GM19023 (cell line): ENCODE measurements around the gene KLHL11.
"Not testable (repeated sequence)": the region's sequence is repeated elsewhere in the genome, so short reads cannot be mapped to it uniquely, and the experiment has no call there.

Source experiments
- ATAC-seq: cut with Tn5 transposase; IDR thresholded peaks from one replicate; pipeline ENCODE4 v1.9.1; 2021; ENCODE audit warnings: mild to moderate bottlenecking, moderate library complexity; ENCODE audit not compliant: unreplicated experiment

The KLHL11 gene

DNA sequence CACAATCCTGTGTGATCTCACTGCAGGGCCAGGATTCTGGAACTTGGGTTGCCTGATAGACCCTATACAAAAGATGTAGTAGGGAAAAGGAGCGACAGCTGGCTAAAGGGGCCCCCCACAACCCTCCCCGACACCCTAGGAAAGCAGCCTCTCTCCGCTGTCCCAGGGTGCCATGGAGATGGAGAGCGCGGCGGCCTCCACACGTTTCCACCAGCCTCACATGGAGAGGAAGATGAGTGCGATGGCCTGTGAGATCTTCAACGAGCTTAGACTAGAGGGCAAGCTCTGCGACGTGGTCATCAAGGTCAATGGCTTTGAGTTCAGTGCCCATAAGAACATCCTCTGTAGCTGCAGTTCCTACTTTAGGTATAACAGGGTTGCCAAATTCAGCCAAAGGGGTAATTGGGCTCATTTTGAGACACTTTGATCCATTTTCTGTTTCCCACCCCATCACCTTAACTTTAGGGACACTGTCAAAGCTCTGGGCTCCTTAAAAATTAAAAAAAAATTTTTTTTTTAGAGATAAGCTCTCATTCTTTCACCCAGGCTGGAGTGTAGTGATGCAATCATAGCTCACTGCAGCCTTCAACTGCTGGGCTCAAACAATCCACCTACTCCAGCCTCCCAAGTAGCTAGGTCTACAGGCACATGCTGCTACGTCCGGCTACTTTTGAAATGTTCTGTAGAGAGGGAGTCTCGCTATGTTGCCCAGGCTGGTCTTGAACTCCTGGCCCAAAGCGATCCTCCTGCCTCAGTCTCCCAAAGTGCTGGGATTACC is 27.3 kb downstream of the KLHL11 start, which contains the start of gene KLHL10:
KLHL10 (plus strand) TSS at position 65 of the 778 bp plus-strand sequence; CDS start at position 173, 108 bp downstream.
- ATAC-seq = no peak

DNA sequence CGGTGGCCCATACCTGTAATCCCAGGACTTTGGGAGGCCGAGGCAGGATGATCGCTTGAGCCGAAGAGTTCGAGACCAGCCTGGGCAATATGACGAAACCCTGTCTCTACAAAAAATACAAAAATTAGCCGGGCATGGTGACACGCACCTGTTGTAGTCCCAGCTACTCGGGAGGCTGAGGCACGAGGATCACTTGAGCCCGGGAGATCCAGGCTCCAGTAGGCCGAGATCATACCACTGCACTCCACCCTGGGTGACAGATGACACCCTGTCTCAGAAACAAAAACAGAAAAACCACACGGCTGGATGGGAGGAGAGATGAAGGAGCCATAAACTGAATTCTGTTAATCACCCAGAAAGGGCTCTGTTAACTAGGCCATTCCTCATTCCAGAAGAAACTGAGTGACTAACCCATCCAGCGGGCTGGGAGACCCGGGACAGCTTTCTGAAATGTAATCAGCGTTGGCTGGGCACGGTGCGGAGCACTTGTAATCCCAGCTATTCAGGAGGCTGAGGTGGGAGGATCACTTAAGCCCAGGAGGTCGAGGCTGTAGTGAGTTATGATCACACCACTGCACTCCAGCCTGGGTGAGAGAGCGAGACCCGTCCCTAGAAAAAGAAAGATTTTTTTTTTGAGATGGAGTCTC is 28.6 kb downstream of the KLHL11 start:
- ATAC-seq = no peak

DNA sequence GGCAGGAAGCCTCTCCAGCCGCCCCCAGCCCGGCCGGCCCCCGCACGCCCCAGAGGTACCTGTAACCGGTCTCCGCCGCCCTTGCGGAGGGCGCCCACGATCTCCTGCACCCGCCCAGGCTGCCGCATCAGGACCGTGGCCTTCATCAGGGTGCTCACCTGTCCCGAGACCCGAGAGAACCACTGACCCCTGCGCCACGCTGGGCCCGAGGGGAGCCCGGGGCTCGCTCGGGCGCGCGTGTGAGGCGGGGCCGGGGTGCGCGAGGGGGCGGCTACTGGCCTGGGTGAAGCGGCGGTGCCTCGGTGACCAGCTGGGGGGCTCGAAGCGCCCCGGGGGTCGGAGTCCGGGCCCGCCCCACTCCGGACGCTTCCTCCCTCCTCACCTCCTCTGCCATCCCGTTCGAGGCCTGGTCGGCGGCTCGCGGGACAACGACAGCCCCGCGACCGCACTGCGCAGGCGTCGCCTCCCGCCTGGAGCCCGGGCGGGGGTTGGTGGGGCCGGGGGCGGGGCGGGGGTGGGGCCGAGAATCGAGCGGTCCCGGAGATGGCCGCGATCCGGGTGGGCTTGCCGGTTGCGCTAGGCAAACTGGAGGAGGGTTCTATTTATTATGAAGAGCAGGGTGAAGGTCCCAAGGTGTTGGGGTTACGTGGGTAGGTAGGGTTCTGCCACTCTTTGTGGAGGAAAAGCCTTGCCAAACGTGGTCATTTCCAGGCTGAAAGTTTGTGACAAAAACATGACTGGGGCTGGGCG is 29.2 kb downstream of the KLHL11 start, which contains the start of gene NT5C3B:
NT5C3B (minus strand) TSS at position 433 of the 750 bp plus-strand sequence; CDS start at position 394, 39 bp downstream.
- peak; percentile 64 for ATAC-seq

DNA sequence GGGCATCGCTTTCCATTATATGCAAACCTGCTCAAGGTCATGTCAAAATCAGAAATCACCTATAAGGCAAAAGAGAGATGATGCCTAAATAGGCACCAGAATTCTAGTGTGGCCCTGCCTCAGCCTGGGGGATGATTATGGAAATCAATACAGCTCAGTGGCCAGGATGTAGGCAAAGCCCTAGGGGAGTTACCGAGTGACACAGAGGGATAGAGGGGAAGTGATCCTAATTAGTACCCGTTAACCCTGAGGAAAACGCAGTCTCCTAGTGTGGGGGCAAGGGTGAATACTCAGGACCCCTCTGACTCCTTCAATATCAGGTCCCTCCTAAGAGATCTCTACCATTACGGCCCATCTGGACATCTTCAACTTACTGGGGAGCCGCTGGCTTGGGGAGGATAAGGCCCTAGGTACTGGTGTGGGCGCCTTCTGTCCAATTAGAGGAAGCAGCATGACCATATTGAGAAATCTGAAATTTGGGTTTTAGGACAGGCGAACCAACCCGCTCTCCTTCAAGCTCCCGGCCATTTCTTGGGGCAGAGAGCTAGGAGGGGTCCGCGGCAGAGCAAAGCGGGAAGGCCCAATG is 29.9 kb downstream of the KLHL11 start:
- peak; percentile 29 for ATAC-seq

DNA sequence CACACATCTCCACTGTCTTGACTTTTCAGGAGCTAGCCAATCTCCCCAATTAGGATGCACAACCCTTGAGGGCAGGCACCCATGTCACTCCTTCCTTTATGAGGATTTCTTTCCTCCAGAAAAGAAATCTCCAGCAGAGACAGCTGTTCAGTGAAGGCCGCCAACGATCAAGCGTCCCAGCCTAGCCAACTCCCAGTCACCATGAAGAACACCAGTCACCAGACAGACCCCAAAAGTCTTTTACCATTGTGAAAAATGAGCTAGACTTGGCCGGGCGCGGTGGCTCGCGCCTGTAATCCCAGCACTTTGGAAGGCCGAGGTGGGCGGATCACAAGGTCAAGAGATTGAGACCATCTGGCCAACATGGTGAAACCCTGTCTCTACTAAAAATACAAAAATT is 35.3 kb downstream of the KLHL11 start:
- not testable (repeated sequence) for ATAC-seq

DNA sequence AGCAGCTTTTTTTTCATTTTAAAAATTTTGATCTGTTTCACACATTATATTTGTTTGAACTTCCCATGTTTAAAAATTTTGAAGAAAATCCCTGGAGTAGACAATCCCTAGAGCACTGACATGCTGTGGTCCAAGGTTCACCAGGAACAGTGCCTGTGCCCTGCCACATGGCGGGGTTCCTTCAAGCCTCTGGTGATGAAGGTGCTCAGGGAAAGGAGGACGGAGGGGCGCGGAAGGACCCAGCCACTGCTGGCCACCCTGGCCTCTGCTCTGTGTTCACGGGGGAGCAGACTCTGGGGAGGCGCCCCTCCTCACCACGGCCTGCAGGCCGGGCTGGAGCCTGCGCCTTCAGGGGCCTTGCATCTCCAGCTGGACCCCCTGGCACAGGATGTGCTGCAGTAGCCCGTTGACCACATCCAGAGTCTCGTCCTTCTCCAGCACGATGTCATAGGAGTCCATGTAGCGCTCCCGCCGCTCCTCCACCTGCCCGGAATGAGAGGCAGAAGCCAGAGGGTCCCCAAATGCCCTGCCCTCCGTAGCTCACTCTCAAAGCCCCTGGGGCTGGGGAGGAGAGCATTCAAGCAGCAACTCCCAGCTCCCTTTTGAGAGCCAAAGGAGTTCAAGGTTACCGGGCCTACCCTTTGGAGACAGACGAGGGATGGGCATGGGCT is 39.9 kb downstream of the KLHL11 start:
- ATAC-seq = no peak

DNA sequence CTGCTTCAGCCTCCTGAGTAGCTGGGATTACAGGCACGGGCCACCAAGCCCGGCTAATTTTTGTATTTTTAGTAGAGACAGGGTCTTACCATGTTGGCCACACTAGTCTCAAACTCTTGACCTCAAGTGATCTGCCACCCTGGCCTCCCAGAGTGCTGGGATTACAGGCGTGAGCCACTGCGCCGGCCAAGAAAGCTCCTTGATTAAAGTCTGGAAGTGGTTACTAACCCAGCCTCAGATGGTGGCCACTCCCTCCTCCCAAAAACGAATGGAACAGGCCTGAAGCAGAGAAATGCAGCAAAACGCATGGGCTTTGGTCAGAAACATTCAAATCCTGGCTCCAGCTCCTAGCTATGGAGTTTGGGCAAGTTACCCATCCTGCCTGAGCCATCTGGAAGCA is 41.1 kb downstream of the KLHL11 start:
- ATAC-seq = no peak

DNA sequence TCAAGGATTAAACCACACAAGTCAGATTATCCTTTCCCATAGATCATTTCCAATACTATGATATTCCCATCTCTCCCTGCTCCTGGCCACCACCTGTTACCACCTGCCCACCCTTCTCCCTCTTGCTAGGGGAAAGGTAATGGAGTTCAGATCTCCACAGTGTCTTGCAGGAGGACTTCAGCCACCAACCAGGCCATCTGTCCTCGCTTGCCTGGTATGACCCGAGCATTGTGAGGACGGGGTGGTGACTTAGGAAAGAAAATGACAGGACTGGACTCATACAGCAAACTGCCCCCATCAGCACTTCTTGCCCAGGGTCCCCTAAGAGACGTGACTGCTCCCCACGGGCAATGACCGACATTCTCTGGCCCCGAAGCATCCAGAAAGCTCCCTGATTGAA is 41.6 kb downstream of the KLHL11 start:
- ATAC-seq = no peak

DNA sequence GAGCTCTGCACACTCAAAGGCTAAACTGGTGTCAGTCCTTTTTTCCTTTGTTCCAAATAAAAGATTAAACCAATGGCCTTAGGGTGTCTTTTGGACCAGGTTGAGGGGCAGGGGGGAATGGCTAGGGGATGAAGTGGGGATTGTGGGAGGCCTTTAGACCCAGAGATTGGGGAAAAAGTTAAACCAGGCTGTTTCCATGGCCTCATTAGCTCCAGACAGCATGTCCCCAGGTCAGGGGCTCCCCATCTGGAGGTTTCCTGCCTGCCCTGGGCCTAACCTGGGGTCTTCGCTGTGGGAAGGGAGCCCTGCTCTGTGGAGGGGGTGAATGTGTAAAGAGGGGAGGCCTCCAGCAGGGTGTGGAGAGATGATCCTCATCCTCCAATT is 42.1 kb downstream of the KLHL11 start:
- ATAC-seq = no peak

DNA sequence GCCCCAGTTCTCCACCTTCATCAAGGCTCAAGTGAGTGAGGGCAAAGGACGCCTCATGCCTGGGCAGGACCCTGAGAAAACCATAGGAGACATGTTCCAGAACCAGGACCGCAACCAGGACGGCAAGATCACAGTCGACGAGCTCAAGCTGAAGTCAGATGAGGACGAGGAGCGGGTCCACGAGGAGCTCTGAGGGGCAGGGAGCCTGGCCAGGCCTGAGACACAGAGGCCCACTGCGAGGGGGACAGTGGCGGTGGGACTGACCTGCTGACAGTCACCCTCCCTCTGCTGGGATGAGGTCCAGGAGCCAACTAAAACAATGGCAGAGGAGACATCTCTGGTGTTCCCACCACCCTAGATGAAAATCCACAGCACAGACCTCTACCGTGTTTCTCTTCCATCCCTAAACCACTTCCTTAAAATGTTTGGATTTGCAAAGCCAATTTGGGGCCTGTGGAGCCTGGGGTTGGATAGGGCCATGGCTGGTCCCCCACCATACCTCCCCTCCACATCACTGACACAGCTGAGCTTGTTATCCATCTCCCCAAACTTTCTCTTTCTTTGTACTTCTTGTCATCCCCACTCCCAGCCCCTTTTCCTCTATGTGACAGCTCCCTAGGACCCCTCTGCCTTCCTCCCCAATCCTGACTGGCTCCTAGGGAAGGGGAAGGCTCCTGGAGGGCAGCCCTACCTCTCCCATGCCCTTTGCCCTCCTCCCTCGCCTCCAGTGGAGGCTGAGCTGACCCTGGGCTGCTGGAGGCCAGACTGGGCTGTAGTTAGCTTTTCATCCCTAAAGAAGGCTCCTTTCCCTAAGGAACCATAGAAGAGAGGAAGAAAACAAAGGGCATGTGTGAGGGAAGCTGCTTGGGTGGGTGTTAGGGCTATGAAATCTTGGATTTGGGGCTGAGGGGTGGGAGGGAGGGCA is 42.7 kb downstream of the KLHL11 start:
- ATAC-seq = no peak

DNA sequence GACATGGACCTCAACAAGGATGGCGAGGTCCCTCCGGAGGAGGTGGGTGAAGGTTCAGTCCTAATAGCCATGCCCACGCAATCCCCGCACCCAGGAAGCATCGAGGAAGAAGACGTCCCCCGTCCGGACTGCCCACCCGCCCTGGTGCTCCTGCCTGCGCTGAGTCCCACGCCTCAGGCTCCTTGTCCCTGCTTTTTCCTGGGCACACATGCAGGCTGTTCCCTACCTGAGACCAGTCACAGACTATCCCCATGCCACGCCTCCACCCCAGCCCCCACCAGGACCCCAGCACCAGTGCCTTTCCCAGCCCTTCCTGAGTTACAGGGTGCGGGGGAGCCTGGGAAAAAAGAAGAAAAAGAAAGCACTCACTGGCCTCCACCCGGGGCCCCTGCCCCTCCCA is 43.4 kb downstream of the KLHL11 start:
- no peak for ATAC-seq

DNA sequence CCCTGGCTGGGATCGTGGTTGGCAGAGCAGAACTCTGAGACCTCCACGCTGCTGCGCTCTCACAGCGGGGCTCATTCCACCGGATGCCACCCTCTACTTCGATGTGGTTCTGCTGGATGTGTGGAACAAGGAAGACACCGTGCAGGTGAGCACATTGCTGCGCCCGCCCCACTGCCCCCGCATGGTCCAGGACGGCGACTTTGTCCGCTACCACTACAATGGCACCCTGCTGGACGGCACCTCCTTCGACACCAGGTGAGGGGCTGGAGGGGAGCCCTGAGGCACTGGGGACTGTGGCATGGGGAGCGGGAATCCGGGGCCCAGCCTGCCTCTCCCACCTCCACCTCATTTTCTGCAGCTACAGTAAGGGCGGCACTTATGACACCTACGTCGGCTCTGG is 47.2 kb downstream of the KLHL11 start:
- ATAC-seq = no peak

DNA sequence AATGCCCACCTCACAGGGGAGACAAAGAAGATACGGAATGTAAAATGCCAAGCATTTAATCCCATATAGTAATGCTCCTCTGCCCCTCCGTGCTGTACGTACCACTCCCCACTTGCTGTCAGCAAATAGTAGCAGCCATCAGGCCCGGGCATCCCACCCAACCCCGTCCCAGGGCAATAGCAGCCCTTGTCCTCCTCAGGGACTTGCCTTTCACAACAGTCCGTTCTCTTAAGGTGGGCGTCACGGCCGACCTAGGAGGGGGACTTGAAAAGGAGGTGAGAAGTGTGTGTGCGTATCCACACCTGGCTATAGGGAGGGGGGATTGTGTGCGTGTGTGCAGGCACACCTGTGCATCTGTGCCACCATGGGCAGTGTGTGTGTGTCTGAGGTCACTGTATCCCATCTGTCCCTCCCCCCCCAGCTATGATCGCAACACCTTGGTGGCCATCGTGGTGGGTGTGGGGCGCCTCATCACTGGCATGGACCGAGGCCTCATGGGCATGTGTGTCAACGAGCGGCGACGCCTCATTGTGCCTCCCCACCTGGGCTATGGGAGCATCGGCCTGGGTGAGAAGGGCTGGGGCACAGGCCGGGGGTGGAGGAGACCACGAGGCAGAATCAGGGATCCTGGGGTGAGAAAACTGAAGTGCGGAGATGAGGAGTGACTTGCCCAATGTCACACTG is 48.4 kb downstream of the KLHL11 start:
- ATAC-seq = no peak

DNA sequence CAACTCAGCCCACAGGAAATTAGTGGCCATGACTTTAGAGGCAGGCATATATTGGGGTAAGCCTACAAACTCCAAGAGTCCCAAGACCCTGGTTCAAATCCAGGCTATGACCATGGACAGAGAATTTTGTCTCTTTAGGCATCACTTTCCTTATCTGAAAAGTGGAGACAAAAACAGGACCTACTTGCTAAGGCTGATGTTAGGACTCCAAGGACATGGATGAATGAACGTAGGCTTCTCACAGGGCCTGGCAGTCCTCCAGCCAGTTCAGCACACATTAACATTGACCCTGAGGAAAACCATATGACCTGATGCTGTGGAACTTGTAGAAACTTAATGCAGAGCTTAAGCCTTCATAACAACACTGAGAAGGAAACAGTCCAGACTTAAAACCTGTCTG is 51.0 kb downstream of the KLHL11 start:
- ATAC-seq = no peak

DNA sequence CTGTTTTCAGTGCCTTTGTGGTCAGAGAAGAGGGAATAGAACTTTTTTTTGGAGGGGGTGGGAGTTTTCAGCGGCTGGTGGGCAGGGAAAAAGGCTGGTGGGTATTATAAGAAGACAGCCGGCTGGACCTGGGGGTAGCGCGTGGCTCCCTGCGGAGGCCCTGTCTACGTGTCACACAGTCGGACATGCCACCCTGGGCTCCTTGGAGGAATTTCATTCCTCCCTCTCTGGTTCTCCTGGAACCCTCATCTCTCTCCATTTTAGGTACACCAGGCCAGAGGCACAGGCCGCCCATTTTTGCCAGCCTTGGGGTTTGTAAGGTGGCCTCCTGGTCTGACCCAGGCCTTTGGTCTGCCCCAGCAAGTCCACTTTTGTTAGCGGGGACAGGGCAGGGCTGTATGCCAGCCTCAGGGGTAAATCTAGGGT is 51.5 kb downstream of the KLHL11 start:
- ATAC-seq = no peak

DNA sequence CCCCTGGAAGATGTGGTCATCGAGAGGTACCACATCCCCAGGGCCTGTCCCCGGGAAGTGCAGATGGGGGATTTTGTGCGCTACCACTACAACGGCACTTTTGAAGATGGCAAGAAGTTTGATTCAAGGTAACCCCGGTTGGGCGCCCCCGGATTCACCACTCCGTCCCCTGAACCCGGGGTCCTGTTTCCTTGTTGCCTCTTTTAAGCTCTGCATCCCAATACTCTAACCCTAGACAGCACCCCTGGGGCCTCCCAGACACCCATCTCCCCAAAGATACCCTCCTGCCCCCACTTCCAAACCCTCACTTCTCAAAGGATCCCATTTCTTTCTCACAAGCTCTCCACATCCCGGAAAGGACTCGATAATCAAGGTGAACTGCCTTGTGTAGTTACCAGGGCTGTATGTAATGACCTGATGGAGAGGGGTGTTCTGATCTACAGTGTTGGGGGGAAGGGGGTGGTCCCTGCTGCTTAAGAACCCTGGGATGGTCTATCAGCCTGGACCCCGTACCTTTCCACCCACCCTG is 52.0 kb downstream of the KLHL11 start:
- ATAC-seq = no peak

DNA sequence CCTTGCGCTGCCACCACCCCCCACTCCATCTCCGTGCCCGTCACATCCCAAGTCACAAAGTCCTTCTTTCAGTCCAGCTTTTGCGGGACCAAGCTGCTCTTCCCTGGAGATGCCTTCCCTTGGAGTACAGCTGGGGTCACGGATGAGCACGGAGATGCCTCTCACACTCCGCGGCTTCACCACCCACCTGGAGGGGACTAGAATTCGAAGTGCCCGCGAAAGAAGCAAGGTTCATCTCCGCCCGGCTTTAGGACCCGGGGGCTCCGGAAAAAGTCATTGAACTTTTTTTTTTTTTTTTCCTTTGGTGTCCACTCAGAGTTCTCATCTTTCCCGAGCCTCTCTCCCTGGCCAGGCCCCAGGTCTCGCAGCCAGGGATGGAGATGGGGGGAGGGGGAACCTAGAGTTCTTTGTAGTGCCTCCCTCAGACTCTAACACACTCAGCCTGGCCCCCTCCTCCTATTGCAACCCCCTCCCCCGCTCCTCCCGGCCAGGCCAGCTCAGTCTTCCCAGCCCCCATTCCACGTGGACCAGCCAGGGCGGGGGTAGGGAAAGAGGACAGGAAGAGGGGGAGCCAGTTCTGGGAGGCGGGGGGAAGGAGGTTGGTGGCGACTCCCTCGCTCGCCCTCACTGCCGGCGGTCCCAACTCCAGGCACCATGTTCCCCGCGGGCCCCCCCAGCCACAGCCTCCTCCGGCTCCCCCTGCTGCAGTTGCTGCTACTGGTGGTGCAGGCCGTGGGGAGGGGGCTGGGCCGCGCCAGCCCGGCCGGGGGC is 52.7 kb downstream of the KLHL11 start, which contains the start of gene FKBP10:
FKBP10 (plus strand) TSS at position 624 of the 771 bp plus-strand sequence; CDS start at position 655, 31 bp downstream.
- ATAC-seq = no peak
